Progenitor cell of endocrine pancreas (in vitro differentiated cells): ENCODE data around the gene CNTNAP3B. TPM values are rescaled to one million over a fixed set of nuclear protein-coding genes. Genes with fewer than 3 reads are reported as not detected.

Source experiments
- total RNA-seq: library from RNA; stranded (reverse); gene quantifications from 2 replicates; pipeline ENCODE4 v1.2.1, GENCODE V29; 2021

Gene CNTNAP3B
- total RNA-seq, 1 donor from 2014 or later = 7.0 TPM

Other genes starting within 250 kb of the CNTNAP3B start
- gene SPATA31A6, start 54.2 kb upstream of the CNTNAP3B start, total RNA-seq = not detected in 2 replicates